Measurements from ENCODE around the gene EVA1C.
"Not testable (repeated sequence)": the region's sequence is repeated elsewhere in the genome, so short reads cannot be mapped to it uniquely, and the experiment has no call there.

The EVA1C gene

DNA sequence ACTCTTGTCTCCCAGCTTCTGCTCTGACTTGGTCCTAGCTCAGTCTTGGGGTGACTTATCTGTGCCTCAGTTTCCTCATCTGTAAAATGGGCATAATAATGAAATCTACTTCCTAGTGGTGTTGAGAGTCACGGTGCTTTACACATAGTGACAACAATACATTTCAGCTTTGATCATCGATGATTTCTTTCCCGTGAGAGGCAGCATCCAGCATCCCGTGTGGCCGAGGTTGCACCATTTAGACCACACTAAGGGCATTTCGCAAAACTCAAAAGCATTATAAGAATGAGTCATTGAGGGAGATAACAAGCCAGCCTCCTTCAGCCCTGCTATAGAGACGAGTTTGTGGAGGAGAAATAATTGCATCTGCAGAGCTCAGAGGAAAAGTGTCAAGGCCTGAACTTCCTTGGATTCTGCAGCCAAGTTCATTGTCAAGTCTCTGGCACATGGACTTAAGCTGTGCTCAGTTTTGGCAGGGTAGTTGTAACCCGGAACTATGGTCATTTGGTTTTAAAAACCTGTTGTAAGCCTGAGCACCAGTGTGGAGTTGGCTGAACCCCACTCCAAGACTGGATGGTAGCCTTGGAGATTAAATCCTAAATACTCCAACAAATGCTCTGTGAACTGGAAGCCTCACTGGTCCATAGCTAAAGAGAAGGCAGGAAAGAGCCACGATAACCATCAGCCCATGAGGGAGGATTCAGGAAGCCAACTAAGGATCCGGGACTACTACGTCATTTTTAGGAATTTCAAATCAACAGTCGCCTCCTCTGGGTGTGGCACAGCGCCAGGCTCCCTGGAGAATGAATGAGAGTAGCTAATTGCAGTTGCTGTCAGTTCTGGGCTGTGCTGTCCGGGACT, 108.6 kb downstream of the EVA1C start:
- DNase-seq (ENCODE audit: insufficient read length, low spot score) (no peak), FAIRE-seq (no peak)

DNA sequence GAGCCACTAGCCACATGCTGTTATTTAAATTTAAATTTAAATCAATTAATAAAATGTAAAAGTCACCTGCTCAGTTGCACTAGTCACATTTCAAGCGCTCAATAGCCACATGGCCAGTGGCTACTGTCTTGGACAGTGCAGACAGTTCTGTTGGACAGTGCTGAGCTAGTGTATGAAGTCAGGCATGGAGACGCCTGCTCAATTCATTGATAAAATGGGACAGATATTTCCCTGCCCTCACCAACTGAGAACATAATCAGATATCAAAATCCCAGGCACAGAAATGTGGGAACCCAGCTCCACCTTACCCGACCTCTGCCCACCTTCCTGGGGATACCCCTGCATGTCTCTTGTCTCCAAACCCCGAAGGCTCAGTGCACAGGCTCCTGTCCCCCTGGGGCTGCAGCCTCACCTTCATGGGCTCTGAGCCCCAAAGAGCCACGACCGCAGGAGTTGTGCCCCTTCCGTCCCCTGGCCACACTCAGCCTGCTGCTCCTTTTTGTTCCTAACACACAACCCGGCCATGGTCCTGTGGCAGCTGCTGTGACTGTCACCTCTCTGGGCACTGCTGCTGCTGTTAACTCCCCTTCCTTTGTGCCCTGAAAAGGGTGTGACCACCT, 109.3 kb downstream of the EVA1C start:
- FAIRE-seq (no peak), DNase-seq (ENCODE audit: insufficient read length, low spot score) (no peak)

DNA sequence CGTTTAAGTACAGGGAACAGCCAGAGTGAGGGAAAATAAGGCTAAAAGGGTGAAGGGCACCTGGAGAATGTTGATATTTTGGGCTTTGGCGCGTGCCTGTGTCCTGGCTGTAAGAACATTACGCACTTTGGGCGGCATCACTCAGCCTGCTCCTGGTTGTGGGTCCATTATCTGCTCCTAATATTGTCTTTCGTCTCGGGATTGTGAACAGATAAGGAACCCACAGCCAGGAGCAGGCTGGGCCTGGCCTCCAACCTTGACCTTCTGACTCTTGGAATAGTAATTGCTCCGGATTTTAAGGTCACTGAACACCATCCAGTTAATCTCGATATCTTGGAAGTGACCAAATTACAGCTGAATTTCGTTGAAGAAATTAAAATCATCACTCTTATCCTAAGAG, 111.0 kb downstream of the EVA1C start:
- DNase-seq (ENCODE audit: insufficient read length, low spot score) (no peak), FAIRE-seq (no peak)

DNA sequence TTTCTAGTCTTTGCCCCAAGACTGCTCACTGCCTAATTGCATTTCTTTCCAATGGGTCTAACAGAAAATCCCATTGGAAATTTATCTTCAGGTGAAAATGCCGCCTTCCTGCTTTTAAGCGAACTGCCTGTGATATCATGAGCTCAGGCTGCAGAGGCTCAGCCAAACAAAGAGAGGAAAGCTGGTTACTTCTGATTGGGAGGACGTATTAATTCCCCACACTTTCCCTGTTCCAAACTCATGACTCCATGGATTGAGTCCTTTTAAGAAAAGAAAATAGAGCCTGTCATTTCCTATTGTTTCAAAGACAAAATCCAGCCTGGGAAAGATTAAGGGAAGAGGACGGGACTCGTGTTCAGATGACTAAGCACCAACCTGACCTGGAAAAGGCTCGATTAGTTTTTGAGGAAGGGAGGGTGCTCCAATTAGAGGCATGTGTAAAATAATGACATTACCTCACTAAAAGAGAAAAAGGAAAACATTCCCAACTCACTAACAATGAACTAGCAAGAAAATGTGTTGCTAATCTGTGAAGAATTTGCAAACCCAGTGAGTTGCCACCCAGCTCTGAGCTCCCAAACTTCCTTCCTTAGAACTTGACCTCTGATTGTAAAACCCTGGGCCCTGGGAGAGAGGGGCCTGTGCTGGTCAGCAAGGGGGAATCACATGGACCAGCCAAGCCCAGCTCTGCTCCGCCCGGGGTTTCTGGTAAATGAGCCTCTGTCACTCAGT, 111.6 kb downstream of the EVA1C start:
- FAIRE-seq (no peak), DNase-seq (ENCODE audit: insufficient read length, low spot score) (no peak)

DNA sequence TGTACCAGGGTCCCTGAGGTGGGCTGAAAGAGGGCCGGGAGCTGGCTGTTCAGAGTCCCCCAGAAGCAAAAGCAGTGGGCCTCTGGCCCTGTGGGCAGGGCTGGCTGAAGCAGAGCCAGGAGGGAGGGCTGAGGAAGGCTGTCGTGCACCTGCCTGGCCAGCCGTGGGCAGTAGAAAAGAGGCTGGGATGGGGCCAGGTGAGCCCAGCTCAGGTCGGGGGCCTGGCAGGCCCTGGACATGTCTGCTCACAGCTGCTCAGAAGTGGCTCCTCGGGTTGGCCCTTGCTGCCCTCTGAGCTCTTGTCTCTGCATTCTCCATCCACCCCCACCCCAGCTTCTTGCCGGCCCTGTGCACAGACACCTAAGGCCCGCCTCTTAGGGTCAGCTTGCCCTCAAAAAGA, 112.8 kb downstream of the EVA1C start:
- no peak for FAIRE-seq
- DNase-seq (ENCODE audit: insufficient read length, low spot score): no peak

DNA sequence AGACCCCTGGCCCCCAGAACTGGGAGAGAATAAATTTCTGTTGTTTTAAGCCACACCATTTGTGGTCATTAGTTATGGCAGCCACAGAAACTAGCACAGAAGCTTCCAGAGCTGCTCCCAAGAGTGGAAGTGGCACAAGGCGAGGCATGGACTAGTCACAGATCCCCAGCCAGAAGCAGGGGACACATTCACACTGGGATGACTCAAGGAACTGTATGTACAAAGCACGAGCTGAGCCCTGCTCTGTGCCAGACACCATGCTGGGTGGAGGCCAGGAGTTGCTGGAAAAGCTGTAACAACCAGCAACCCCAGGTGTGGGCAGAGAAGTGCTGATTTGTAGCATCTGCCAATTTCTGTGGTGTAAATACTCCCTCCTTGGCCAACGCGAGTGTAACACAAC, 117.2 kb downstream of the EVA1C start:
- DNase-seq (ENCODE audit: insufficient read length, low spot score) (no peak), FAIRE-seq (no peak)

DNA sequence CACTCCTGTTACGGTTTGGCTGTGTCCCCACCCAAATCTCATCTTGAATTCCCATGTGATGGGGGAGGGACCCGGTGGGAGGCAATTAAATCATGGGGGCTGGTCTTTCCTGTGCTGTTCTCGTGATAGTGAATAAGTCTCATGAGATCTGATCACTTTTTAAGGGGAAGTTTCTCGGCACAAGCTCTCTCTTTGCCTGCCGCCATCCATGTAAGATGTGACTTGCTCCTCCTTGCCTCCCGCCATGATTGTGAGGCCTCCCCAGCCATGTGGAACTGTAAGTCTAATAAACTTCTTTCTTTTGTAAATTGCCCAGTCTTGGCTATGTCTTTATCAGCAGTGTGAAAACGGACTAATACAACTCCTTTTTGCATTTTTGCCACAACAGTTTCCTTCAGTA, 118.3 kb downstream of the EVA1C start:
- not testable (repeated sequence) for FAIRE-seq

DNA sequence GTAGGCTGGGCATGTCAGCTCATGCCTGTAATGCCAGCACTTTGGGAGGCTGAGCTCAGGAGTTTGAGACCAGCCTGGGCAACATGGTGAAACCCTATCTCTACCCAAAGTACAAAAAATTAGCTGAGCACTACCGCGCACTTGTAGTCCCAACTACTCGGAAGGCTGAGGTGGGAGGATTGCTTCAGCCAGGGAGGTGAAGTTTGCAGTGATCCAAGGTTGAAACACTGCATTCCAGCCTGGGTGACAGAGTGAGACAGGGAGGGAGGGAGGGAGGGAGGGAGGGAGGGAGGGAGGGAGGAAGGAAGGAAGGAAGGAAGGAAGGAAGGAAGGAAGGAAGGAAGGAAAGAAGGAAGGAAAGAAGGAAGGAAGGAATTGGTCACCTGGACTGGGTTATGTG, 119.1 kb downstream of the EVA1C start:
- DNase-seq (ENCODE audit: insufficient read length, low spot score); FAIRE-seq: not testable (repeated sequence)

More for the DNA sequence above, 118.3 kb downstream of the EVA1C start:
- DNase-seq (ENCODE audit: insufficient read length, low spot score): not testable (repeated sequence)

DNA sequence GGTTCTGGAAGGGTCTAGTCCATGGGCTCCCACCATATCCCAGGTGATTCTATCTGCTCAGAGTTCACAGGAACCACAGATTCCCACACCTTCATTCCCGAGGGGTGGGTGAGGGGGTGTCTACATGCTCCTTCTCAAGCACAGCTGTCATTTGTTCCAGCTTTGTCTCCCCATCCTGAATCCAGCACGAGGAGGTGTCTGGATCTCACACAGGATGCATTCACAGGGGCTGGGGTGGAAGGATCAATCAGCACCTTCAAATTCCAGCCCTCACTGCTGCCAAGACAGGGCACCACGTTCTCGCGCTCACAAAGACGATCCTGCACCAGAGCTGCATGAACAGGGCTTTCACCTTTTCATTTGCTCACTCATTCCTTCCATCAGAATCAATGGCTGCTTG, 120.1 kb downstream of the EVA1C start:
- FAIRE-seq (no peak), DNase-seq (ENCODE audit: insufficient read length, low spot score) (no peak)

DNA sequence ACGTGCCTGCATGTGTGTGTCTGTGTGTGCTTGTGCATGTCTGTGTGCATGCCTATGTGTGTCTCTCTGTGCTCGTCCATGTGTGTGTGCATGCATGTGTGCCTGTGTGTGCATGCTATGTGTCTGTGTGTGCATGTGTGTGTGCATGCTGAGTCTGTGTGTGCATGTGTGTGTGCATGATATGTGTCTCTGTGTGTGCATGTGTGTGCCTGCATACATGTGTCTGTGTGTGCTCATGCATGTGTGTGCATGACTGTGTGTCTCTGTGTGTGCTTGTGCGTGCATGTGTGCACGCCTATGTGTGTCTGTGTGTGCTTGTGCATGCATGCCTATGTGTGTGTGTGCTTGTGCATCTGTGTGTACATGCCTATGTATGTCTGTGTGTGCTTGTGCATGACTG, 120.5 kb downstream of the EVA1C start:
- no peak for DNase-seq (ENCODE audit: insufficient read length, low spot score)
- no peak for FAIRE-seq

DNA sequence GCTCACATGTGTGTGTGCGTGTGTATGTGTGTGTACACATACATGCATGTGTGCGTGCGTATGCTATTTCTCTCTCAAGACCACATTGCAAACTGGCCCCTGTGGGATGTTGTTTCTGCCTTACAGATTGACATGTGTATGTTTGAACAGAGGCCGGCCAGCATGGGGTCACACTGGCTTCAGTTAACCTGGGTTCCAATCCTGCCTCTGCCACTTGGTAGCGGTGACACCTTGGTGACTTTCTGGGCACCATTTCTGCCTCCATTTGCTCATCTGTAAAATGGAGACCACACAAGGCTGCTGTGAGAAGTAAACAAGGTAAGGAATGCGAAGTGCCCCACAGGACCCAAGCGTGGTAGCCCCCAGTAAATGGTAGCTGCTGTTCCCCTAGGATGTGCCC, 121.1 kb downstream of the EVA1C start:
- FAIRE-seq (no peak), DNase-seq (ENCODE audit: insufficient read length, low spot score) (no peak)

DNA sequence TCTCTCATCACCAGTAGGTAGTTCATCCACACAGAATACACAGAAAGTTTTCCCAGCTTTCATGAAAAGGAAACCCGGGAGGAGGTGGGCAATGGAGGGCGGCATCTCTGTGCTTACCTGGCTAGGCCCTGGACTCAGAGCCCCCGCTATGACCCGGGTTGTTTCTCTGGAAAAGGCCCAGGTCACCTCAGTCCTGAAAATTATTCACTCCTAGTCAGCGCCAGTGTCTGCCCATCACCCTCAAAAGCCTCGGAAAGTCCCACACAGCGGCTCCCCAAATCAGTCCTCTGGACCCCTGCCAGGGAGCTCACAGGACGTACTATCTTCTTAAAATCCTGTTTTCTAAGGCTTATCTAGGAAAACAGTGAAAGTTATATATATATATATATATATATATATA, 121.6 kb downstream of the EVA1C start:
- DNase-seq (ENCODE audit: insufficient read length, low spot score) (no peak), FAIRE-seq (no peak)

DNA sequence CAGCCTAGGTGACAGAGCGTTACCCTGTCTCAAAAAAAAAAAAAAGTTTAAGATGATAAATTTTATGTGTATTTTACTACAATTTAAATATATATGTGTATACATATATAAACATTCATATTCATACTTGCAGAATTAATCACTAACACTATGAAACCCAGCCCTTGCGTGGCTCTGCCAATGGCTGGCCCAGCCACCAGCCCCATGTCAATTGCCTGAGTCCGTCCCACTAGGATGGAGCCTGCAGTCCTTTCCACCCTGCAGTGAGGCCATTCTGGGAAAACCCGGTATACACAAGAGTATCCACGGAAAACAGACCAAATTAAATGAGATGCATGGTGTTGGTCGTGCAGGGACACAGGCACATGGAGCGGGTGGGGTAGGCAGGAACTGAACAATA, 123.1 kb downstream of the EVA1C start:
- FAIRE-seq: no peak
- DNase-seq (ENCODE audit: insufficient read length, low spot score): no peak

DNA sequence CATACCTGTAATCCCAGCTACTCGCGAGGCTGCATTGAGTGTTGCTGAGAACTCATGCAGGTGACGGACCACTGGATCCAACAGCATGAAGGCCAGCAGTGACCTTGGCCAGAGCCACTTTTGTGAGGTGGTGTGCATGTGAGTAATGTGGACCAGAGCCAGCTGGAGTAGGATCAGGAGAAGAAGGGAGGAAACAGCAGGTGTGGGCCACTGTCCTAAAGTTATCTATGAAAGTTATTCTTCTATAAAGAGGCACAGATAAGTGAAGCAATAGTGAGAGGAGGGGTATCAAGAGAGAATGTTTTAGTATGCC, 125.0 kb downstream of the EVA1C start:
- no peak for FAIRE-seq
- no peak for DNase-seq (ENCODE audit: insufficient read length, low spot score)

DNA sequence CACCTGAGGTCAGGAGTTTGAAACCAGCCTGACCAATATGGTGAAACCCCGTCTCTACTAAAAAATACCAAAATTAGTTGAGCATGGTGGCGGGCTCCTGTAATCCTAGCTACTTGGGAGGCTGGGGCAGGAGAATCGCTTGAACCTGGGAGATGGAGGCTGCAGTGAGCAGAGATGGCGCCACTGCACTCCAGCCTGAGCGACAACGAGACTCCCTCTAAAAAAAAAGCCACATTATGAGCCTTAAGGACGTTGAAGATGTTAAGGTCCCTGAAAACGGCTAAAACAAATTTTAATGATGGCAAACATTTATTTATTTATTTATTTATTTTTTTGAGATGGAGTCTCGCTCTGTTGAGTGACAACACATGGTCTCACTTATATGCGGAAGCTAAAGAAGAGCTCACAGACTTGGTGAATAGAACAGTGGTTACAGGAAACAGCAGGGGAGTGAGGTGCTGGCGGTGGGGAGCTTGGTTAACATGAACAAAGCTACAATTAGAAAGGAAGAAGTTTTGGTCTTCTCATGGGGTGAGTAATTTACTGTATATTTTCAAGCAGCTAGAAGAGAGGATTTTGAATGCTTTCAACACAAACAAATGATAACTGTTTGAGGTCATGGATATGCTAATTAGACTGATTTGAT, 125.8 kb downstream of the EVA1C start:
- FAIRE-seq (no peak), DNase-seq (ENCODE audit: insufficient read length, low spot score) (no peak)

DNA sequence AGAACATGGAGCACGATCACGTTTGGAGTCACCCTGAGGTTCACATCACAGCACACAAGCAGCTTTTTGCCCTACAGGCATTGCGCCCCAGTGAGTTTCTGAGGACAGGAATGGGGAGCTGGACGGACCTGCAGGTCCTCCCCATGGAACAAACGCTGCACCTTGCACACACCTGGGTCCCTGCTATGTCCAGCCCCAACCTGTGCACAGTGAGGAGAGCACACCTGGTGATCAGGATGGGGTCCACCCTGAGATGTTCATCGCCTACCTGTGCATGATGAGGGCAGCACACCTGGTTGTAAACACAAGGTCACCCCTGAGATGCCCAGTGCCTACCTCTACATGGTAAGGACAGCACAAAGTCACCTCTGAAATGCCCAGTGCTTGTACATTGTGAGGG, 126.9 kb downstream of the EVA1C start:
- DNase-seq (ENCODE audit: insufficient read length, low spot score) (no peak), FAIRE-seq (no peak)

DNA sequence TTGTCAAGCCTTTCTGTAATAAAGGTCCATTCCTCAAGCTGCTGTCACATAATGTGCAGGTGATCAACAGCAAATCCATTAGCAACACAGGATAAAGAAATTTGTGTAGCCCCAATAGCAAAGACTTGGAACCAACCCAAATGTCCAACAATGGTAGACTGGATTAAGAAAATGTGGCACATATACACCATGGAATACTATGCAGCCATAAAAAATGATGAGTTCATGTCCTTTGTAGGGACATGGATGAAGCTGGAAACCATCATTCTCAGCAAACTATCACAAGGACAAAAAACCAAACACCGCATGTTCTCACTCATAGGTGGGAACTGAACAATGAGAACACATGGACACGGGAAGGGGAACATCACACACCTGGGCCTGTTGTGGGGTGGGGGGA, 130.6 kb downstream of the EVA1C start:
- not testable (repeated sequence) for DNase-seq (ENCODE audit: insufficient read length, low spot score); FAIRE-seq

DNA sequence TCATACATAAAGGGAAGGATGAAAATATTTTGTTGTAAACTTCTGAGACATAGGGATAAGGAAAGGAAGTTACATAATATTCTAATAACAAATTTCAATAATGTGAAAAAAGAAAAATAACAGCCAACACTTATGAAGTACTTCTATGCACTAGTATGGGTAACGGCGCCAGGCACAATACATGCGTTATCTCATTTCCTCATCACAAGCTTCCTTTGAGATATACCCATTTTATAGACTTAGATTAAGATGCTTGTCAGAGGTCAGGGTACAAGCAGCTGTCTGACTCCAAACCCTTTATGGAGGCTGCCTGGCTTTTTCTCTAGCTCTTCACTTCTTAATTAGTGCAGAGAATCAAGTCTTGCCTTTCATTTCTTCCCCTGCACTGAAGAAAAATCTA, 131.5 kb downstream of the EVA1C start:
- DNase-seq (ENCODE audit: insufficient read length, low spot score) (no peak), FAIRE-seq (no peak)

DNA sequence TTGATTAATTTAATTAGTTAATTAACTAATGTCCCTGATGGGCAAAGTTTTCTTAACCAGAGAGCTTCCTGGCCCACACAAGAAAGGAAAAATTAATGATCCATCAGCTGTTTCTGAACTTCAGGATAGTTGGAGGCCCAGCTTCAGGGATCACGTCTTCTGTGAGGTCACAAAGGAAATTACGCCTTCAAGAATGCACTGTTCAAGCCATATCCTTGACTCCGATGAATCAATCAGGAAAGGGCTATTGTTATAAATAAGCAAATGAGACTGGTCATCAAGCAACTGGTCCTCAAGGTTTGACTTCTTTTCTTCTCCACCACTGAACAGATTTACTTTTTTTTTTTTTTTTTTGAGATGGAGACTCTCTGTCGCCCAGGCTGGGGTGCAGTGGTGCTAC, 132.2 kb downstream of the EVA1C start:
- FAIRE-seq: no peak
- DNase-seq (ENCODE audit: insufficient read length, low spot score): no peak

DNA sequence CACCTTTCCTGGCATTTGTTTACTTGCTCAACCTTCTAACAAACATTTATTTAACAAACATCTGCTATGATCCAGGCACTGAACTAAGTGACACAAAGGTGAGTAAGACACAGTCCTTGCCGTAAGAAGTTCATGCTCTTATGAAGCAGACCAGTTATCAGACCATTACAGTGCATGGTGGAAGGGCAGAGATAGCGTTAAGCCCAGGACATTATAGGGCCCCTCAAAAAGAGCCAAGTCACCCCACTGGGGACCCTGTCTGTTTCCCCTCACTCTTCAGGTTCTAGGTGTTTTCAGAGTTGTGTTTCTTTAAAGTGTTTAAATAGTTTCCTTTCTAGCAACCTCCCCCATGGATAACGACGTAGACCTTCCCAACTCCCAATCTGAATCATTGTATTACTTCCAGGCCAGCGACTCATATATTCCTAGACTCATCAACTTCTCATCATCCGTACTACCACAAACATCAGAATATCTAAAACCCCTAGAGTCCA, 133.5 kb downstream of the EVA1C start:
- no peak for DNase-seq (ENCODE audit: insufficient read length, low spot score)
- FAIRE-seq: no peak

DNA sequence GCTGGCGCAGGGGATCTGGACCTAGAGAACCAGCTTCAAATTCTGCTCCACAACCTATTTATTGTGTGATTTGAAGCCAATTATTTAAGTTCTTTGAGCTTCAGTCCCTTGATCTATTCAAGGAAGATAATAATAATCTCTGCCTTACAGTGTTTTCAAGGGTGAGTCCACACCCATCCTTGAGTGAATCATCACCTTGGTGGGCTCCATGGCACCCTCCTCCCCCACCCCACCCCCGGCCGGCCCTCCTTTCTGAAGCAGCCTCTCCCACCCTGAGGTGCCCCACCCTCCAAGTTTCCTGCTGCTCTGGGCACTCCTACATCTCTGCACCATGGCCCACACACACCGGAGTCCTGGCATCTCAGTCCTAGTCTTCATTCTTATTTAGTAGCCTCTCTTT, 134.5 kb downstream of the EVA1C start:
- FAIRE-seq: no peak
- no peak for DNase-seq (ENCODE audit: insufficient read length, low spot score)

Measured in GM19239 (cell line).